WTC11 (cell line): Measurements from ENCODE around the gene TUBB2B. TPM values are rescaled to one million over a fixed set of nuclear protein-coding genes. Genes with fewer than 3 reads are reported as not detected.

Source experiments
- ATAC-seq: fragments of 200-7000 bp; cut with Tn5 transposase; 2 replicates; pipeline ENCODE4 v1.10.0; 2021; ENCODE audit warnings: mild to moderate bottlenecking, moderate library complexity
- CTCF ChIA-PET: fragments of 300-600 bp; sonication (Branson Sonifier 250); formaldehyde crosslinking; loops from one replicate; lab custom pipeline; 2021; ENCODE audit warnings: antibody characterized with exemption; lab: Charles Lee
- POLR2A ChIA-PET: fragments of 350-600 bp; sonication (Branson Sonifier 250); formaldehyde crosslinking; loops from one replicate; lab custom pipeline; 2021; ENCODE audit warnings: antibody characterized with exemption; lab: Charles Lee
- DNase-seq: peaks from one replicate; pipeline ENCODE4 v3.0.0; 2021; ENCODE audit warnings: low spot score
- H3K27ac Mint-ChIP-seq: 2 replicates; pipeline ENCODE4 v1.8.0; 2021; ENCODE audit warnings: mixed read lengths
- H3K27me3 Mint-ChIP-seq: 2 replicates; pipeline ENCODE4 v1.8.0; 2021; ENCODE audit warnings: low read depth, mild to moderate bottlenecking, moderate library complexity, mixed read lengths
- H3K36me3 Mint-ChIP-seq: 2 replicates; pipeline ENCODE4 v1.8.0; 2021; ENCODE audit warnings: mixed read lengths
- H3K4me1 Mint-ChIP-seq: 2 replicates; pipeline ENCODE4 v1.8.0; 2022; ENCODE audit warnings: mixed read lengths
- H3K4me3 Mint-ChIP-seq: 2 replicates; pipeline ENCODE4 v1.8.0; 2021; ENCODE audit warnings: mild to moderate bottlenecking, moderate library complexity, mixed read lengths
- H3K9me3 Mint-ChIP-seq: 2 replicates; pipeline ENCODE4 v1.8.0; 2021; ENCODE audit warnings: mixed read lengths
- ELF4 ChIP-seq: sonication (generic); formaldehyde crosslinking; IDR thresholded peaks from 2 replicates; pipeline ENCODE4 v1.8.1; 2022; ENCODE audit warnings: low read depth, mild to moderate bottlenecking, moderate library complexity, missing genetic modification reagents
- ETV6 ChIP-seq: sonication (generic); formaldehyde crosslinking; IDR thresholded peaks from 2 replicates; pipeline ENCODE4 v1.8.1; 2022; ENCODE audit warnings: mild to moderate bottlenecking, missing genetic modification reagents
- JUN ChIP-seq: sonication (generic); formaldehyde crosslinking; IDR thresholded peaks from 2 replicates; pipeline ENCODE4 v1.8.0; 2023; ENCODE audit warnings: mild to moderate bottlenecking, missing genetic modification reagents
- KAT7 ChIP-seq: sonication (generic); formaldehyde crosslinking; IDR thresholded peaks from 2 replicates; pipeline ENCODE4 v1.8.1; 2023; ENCODE audit warnings: missing genetic modification reagents, mild to moderate bottlenecking, borderline replicate concordance
- MYBL2 ChIP-seq: sonication (generic); formaldehyde crosslinking; IDR thresholded peaks from 2 replicates; pipeline ENCODE4 v1.8.1; 2023; ENCODE audit warnings: mild to moderate bottlenecking, moderate library complexity, missing genetic modification reagents
- NFYB ChIP-seq: sonication (generic); formaldehyde crosslinking; conservative IDR thresholded peaks from 2 replicates; pipeline ENCODE4 v1.8.0; 2022; ENCODE audit warnings: low read depth, missing genetic modification reagents
- NR3C1 ChIP-seq: sonication (generic); formaldehyde crosslinking; conservative IDR thresholded peaks from 2 replicates; pipeline ENCODE4 v1.8.1; 2023; ENCODE audit warnings: low read depth, mild to moderate bottlenecking, missing genetic modification reagents
- PRRX2 ChIP-seq: fragments of 250-450 bp; sonication (Bioruptor Pico); IDR thresholded peaks from 2 replicates; pipeline ENCODE4 v1.8.0; 2021; ENCODE audit warnings: mild to moderate bottlenecking
- RELA ChIP-seq: sonication (generic); formaldehyde crosslinking; IDR thresholded peaks from 2 replicates; pipeline ENCODE4 v1.8.1; 2022; ENCODE audit warnings: missing genetic modification reagents, mild to moderate bottlenecking, borderline replicate concordance
- SMAD3 ChIP-seq: sonication (generic); formaldehyde crosslinking; IDR thresholded peaks from 2 replicates; pipeline ENCODE4 v1.8.0; 2022; ENCODE audit warnings: missing genetic modification reagents, mild to moderate bottlenecking, borderline replicate concordance
- TP53 ChIP-seq: sonication (generic); formaldehyde crosslinking; IDR thresholded peaks from 2 replicates; pipeline ENCODE4 v1.8.1; 2023; ENCODE audit warnings: mild to moderate bottlenecking, missing genetic modification reagents
- ZNF396 ChIP-seq: fragments of 250-450 bp; sonication (Bioruptor Pico); IDR thresholded peaks from 2 replicates; pipeline ENCODE4 v1.8.0; 2021; ENCODE audit warnings: mild to moderate bottlenecking, moderate library complexity, borderline replicate concordance
- ZNF416 ChIP-seq: fragments of 250-450 bp; sonication (Bioruptor Pico); IDR thresholded peaks from 2 replicates; pipeline ENCODE4 v1.9.0; 2021; ENCODE audit warnings: mild to moderate bottlenecking, inconsistent platforms
- ZNF671 ChIP-seq: fragments of 250-450 bp; sonication (Bioruptor Pico); IDR thresholded peaks from 2 replicates; pipeline ENCODE4 v1.8.0; 2021; ENCODE audit warnings: mild to moderate bottlenecking
- total RNA-seq: library from RNA; stranded (reverse); gene quantifications from 3 replicates; pipeline ENCODE4 v1.2.3, GENCODE V29; 2021
- TF ChIP-seq, protein P1 (sequence below): sonication (generic); formaldehyde crosslinking; IDR thresholded peaks from 2 replicates; pipeline ENCODE4 v1.8.1; 2023; ENCODE audit warnings: mild to moderate bottlenecking, missing genetic modification reagents, borderline replicate concordance
- TF ChIP-seq, protein P2 (sequence below): sonication (generic); formaldehyde crosslinking; IDR thresholded peaks from 2 replicates; pipeline ENCODE4 v1.8.1; 2022; ENCODE audit warnings: mild to moderate bottlenecking, moderate library complexity, missing genetic modification reagents
- TF ChIP-seq, protein P3 (sequence below): sonication (generic); formaldehyde crosslinking; IDR thresholded peaks from 2 replicates; pipeline ENCODE4 v1.8.0; 2023; ENCODE audit warnings: mild to moderate bottlenecking, missing genetic modification reagents
- TF ChIP-seq, protein P4 (sequence below): fragments of 250-450 bp; sonication (Bioruptor Pico); conservative IDR thresholded peaks from 2 replicates; pipeline ENCODE4 v1.9.0; 2021; ENCODE audit warnings: mild to moderate bottlenecking
- TF ChIP-seq, protein P5 (sequence below): sonication (generic); formaldehyde crosslinking; IDR thresholded peaks from 2 replicates; pipeline ENCODE4 v1.8.1; 2023; ENCODE audit warnings: mild to moderate bottlenecking, moderate library complexity, missing genetic modification reagents

Gene TUBB2B
- total RNA-seq, 1 experiment from 2014 or later: 591 TPM

DNA sequence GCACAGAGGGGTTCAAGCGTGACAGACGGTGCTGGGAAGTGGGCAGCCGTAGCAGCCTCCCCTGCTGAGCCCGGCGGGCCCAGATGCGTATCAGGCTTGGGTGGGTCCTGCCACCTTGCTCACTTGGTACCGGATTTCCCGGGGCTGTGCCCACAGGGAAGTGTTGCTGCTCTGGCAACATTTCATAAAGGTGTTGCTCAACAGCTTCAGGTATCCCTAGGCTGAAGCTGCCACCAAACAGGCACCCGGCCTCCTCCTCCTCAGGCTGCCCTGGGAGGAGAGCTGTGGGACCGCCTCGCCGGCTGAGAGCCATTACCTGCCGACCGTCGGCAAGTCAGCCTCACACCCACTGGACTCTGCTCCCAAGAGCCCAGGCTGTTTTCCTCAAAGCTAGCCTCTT, 42.8 kb upstream of the TUBB2B start:
- Mint-ChIP-seq H3K4me3 (no peak overlapping the region), H3K36me3 (peaks cover 64% of the 10 kb centered on the region), H3K9me3 (no peaks in the 10 kb centered on the region; the same call in 1 of the 2 replicates), H3K4me1 (peaks cover 9% of the 10 kb centered on the region), H3K27me3 (no peaks in the 10 kb centered on the region), H3K27ac (no peak overlapping the region)
- CTCF ChIA-PET: no interaction called here
- POLR2A ChIA-PET: interaction anchor here (0.7 kb wide), 1 partner anchor 123 kb away, joined by 4 read pairs; no protein-coding TSS in a partner anchor
- ATAC-seq (no peak), DNase-seq (no peak)
- no peak for TF ChIP-seq ZNF416
- TF ChIP-seq, protein P1, sequence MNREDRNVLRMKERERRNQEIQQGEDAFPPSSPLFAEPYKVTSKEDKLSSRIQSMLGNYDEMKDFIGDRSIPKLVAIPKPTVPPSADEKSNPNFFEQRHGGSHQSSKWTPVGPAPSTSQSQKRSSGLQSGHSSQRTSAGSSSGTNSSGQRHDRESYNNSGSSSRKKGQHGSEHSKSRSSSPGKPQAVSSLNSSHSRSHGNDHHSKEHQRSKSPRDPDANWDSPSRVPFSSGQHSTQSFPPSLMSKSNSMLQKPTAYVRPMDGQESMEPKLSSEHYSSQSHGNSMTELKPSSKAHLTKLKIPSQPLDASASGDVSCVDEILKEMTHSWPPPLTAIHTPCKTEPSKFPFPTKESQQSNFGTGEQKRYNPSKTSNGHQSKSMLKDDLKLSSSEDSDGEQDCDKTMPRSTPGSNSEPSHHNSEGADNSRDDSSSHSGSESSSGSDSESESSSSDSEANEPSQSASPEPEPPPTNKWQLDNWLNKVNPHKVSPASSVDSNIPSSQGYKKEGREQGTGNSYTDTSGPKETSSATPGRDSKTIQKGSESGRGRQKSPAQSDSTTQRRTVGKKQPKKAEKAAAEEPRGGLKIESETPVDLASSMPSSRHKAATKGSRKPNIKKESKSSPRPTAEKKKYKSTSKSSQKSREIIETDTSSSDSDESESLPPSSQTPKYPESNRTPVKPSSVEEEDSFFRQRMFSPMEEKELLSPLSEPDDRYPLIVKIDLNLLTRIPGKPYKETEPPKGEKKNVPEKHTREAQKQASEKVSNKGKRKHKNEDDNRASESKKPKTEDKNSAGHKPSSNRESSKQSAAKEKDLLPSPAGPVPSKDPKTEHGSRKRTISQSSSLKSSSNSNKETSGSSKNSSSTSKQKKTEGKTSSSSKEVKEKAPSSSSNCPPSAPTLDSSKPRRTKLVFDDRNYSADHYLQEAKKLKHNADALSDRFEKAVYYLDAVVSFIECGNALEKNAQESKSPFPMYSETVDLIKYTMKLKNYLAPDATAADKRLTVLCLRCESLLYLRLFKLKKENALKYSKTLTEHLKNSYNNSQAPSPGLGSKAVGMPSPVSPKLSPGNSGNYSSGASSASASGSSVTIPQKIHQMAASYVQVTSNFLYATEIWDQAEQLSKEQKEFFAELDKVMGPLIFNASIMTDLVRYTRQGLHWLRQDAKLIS (CRISPR knock-in tag): no peak
- TF ChIP-seq, protein P2, sequence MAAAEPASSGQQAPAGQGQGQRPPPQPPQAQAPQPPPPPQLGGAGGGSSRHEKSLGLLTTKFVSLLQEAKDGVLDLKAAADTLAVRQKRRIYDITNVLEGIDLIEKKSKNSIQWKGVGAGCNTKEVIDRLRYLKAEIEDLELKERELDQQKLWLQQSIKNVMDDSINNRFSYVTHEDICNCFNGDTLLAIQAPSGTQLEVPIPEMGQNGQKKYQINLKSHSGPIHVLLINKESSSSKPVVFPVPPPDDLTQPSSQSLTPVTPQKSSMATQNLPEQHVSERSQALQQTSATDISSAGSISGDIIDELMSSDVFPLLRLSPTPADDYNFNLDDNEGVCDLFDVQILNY (CRISPR knock-in tag): no peak
- no peak for TF ChIP-seq SMAD3
- TF ChIP-seq, protein P3, sequence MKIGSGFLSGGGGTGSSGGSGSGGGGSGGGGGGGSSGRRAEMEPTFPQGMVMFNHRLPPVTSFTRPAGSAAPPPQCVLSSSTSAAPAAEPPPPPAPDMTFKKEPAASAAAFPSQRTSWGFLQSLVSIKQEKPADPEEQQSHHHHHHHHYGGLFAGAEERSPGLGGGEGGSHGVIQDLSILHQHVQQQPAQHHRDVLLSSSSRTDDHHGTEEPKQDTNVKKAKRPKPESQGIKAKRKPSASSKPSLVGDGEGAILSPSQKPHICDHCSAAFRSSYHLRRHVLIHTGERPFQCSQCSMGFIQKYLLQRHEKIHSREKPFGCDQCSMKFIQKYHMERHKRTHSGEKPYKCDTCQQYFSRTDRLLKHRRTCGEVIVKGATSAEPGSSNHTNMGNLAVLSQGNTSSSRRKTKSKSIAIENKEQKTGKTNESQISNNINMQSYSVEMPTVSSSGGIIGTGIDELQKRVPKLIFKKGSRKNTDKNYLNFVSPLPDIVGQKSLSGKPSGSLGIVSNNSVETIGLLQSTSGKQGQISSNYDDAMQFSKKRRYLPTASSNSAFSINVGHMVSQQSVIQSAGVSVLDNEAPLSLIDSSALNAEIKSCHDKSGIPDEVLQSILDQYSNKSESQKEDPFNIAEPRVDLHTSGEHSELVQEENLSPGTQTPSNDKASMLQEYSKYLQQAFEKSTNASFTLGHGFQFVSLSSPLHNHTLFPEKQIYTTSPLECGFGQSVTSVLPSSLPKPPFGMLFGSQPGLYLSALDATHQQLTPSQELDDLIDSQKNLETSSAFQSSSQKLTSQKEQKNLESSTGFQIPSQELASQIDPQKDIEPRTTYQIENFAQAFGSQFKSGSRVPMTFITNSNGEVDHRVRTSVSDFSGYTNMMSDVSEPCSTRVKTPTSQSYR: no peak
- TF ChIP-seq NFYB (CRISPR knock-in tag): no peak
- no peak for TF ChIP-seq KAT7 (CRISPR knock-in tag)
- TF ChIP-seq, protein P4, sequence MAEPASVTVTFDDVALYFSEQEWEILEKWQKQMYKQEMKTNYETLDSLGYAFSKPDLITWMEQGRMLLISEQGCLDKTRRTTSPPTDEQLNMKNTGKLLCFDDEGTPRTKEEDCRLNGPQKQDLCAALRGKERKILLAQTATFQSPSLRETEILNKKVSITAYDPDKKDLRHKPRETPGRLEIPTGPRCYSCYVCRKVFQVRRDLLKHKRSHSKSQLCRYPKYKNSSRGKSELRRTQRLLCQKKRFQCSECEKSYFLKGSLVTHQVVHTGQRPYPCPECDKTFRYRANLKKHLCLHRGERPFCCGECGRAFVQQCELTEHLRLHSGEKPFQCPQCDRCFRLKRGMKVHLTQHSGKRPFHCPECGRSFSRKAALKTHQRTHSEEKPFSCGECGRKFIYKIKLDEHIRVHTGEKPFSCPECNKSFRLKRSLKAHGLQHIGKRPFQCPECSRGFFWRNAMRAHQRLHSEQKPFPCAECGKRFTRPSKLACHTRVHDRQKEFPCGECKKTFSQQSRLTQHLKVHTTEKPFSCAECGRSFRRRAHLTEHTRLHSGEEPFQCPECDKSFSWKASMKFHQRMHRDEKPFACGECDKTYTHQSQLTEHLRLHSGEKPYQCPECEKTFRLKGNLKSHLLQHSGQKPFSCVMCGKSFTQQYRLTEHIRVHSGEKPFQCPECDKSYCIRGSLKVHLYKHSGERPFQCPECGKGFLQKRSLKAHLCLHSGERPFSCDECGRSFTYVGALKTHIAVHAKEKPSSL (CRISPR knock-in tag): no peak
- no peak for TF ChIP-seq ZNF396
- TF ChIP-seq ZNF671 (CRISPR knock-in tag): no peak
- TF ChIP-seq JUN (CRISPR knock-in tag): no peak
- TF ChIP-seq ETV6 (CRISPR knock-in tag): no peak
- TF ChIP-seq, protein P5, sequence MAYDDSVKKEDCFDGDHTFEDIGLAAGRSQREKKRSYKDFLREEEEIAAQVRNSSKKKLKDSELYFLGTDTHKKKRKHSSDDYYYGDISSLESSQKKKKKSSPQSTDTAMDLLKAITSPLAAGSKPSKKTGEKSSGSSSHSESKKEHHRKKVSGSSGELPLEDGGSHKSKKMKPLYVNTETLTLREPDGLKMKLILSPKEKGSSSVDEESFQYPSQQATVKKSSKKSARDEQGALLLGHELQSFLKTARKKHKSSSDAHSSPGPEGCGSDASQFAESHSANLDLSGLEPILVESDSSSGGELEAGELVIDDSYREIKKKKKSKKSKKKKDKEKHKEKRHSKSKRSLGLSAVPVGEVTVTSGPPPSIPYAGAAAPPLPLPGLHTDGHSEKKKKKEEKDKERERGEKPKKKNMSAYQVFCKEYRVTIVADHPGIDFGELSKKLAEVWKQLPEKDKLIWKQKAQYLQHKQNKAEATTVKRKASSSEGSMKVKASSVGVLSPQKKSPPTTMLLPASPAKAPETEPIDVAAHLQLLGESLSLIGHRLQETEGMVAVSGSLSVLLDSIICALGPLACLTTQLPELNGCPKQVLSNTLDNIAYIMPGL: no peak
- no peak for TF ChIP-seq RELA (CRISPR knock-in tag)
- no peak for TF ChIP-seq MYBL2
- TF ChIP-seq NR3C1: no peak
- TF ChIP-seq PRRX2: no peak
- TF ChIP-seq ELF4 (CRISPR knock-in tag): no peak
- no peak for TF ChIP-seq TP53 (CRISPR knock-in tag)
